IgD-negative memory B cell (primary cell): ENCODE results near the gene SMC1B. TPM values are rescaled to one million over a fixed set of nuclear protein-coding genes. Genes with fewer than 3 reads are reported as not detected.
"Not testable (repeated sequence)": the region's sequence is repeated elsewhere in the genome, so short reads cannot be mapped to it uniquely, and the experiment has no call there.

Experiments used
- H3K27ac Mint-ChIP-seq, 3 donors: one replicate each; pipeline ENCODE4 v1.8.0; 2020 to 2022; ENCODE audit warnings: mild to moderate bottlenecking in 3 of 3, mixed read lengths in 3 of 3, moderate library complexity in 1 of 3
- H3K27me3 Mint-ChIP-seq: one replicate; pipeline ENCODE4 v1.8.0; 2021; ENCODE audit warnings: mixed read lengths
- H3K36me3 Mint-ChIP-seq: one replicate; pipeline ENCODE4 v1.8.0; 2020; ENCODE audit warnings: mild to moderate bottlenecking, mixed read lengths
- H3K4me1 Mint-ChIP-seq, 3 donors: one replicate each; pipeline ENCODE4 v1.8.0; 2020 to 2022; ENCODE audit warnings: mixed read lengths in 3 of 3, mild to moderate bottlenecking in 1 of 3
- H3K4me3 Mint-ChIP-seq, 4 donors: one replicate each; pipeline ENCODE4 v1.8.0; 2020 to 2022; ENCODE audit warnings: mild to moderate bottlenecking in 4 of 4, mixed read lengths in 4 of 4, moderate library complexity in 3 of 4
- H3K9me3 Mint-ChIP-seq, 3 donors: one replicate each; pipeline ENCODE4 v1.8.0; 2020 to 2021; ENCODE audit warnings: mixed read lengths in 3 of 3, mild to moderate bottlenecking in 1 of 3
- polyA plus RNA-seq: library from polyadenylated mRNA; unstranded; fragments of 300-500 nt; fragmentation: Illumina TruSeq; gene quantifications from one replicate; pipeline ENCODE4 v1.2.3, GENCODE V29; 2021

Gene SMC1B
- polyA plus RNA-seq, 1 donor from 2014 or later = not detected

DNA sequence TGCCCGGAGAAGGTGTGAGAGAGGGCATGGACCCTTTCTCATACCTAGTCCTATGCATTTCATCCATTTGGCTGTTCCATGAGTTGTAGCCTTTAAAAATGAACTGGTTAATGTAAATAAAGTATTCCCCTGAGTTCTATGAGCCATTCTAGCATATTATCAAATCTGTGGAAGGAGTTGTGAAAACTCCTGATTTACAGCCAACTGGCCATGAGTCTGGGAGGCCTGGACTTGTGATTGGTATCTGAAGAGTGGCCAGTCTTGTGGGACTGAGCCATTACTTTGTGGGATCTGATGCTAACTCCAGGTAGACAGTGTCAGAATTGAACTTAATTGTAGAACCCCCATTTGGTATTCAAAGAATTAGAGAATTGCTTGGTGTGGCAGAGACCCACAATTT lies 55.3 kb downstream of the SMC1B start:
- H3K4me3 Mint-ChIP-seq = no peak overlapping the region
- H3K27me3 Mint-ChIP-seq = no peaks in the 10 kb centered on the region
- H3K9me3 Mint-ChIP-seq = no peaks in the 10 kb centered on the region
- H3K4me1 Mint-ChIP-seq = no peaks in the 10 kb centered on the region
- peaks cover 4% of the 10 kb centered on the region for H3K36me3 Mint-ChIP-seq
- no peak overlapping the region for H3K27ac Mint-ChIP-seq

GRCh38 chr22:45357490-45357889 lies 55.9 kb downstream of the SMC1B start:
- H3K9me3 Mint-ChIP-seq = no peaks in the 10 kb centered on the region

DNA sequence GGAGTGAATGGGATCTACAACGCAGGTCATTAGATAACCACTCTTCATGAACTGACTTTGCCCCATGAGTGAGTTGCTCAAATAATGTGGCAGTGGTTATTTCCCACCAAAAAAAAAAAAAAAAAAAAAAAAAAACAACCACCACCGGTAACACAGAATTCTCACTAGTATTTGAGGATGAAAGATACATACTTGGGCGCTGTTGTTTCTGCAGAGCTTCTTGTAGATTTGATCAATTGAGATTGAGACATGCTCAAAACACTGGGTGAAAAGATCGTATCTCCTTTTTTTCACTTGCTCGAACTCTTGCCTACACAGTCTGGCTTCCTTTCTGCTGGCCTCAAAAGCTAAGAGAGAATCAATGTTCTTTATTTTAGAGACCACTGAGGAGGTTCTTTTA lies 59.6 kb downstream of the SMC1B start:
- Mint-ChIP-seq H3K4me3 (no peak overlapping the region), H3K27me3 (no peaks in the 10 kb centered on the region), H3K27ac (no peak overlapping the region), H3K36me3 (peaks cover 4% of the 10 kb centered on the region), H3K9me3 (no peaks in the 10 kb centered on the region), H3K4me1 (no peaks in the 10 kb centered on the region)

More at GRCh38 chr22:45357490-45357889, 55.9 kb downstream of the SMC1B start:
- Mint-ChIP-seq H3K27me3 (no peaks in the 10 kb centered on the region), H3K4me3 (no peak overlapping the region), H3K4me1 (no peaks in the 10 kb centered on the region), H3K27ac (no peak overlapping the region), H3K36me3 (peaks cover 4% of the 10 kb centered on the region)

GRCh38 chr22:45352757-45353156 lies 60.6 kb downstream of the SMC1B start:
- H3K27ac Mint-ChIP-seq, H3K4me3 Mint-ChIP-seq, H3K27me3 Mint-ChIP-seq, H3K4me1 Mint-ChIP-seq, H3K36me3 Mint-ChIP-seq, H3K9me3 Mint-ChIP-seq: not testable (repeated sequence)

DNA sequence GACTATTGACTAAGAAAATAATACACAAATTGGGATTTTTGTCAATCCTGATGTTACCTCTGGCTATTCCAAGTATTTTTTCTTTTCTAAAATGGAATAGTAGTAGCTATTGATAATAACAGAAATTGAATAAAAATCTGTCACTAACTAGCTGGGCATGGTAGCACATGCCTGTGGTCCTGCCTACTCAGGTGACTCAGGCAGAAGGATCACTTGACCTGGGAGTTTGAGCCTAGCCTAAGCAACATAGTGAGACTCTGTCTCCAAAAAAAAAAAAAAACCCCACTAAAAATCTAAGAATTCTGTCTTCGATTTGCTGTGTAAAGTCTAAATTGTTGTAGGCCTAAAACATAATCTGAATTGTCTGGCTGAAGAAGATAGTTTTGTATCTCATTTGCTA lies 61.4 kb downstream of the SMC1B start:
- H3K36me3 Mint-ChIP-seq = peaks cover 1% of the 10 kb centered on the region
- H3K9me3 Mint-ChIP-seq = no peaks in the 10 kb centered on the region
- no peak overlapping the region for H3K27ac Mint-ChIP-seq
- no peaks in the 10 kb centered on the region for H3K27me3 Mint-ChIP-seq
- no peaks in the 10 kb centered on the region for H3K4me1 Mint-ChIP-seq
- no peak overlapping the region for H3K4me3 Mint-ChIP-seq

DNA sequence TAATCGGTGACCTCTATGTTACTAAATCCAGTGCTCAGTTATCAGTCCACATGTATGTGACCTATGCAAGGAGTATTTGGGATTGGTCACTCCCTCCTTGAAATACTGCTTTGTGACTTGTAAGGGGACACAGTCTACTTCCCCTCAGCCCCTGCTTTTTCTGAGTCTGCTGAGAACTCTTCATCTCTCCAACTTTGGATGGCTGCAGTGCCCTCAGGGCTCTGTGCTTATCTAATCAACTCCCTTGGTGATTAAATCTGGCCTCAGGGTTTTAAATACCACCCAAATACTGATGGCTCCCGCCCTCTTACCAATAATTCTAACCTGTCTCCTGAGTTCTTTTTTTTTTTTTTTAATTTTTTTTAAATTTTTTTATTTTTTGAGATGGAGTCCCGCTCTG lies 63.5 kb downstream of the SMC1B start:
- no peaks in the 10 kb centered on the region for H3K27me3 Mint-ChIP-seq
- H3K27ac Mint-ChIP-seq = no peak overlapping the region
- peaks cover 5% of the 10 kb centered on the region for H3K36me3 Mint-ChIP-seq
- no peaks in the 10 kb centered on the region for H3K4me1 Mint-ChIP-seq
- no peaks in the 10 kb centered on the region for H3K9me3 Mint-ChIP-seq
- H3K4me3 Mint-ChIP-seq = no peak overlapping the region

DNA sequence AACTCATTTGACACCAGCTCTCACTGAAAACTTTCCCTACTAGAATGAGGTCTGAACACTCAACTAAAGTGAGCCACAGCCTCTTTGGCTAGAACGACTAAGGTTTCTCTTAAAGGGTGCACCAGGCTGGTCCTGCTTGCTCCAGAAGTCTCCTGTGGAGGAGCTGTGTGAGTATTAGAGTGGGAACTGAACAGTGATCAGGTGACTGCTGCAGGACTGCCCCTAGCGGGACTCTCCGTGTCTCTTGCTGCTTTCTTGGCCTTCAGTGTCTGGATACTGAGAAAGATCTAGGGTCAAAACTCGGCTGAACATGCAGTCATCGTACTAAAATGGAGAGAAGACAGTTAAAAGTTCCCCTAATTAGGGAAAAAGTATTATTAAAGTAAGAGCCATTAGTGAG lies 69.1 kb downstream of the SMC1B start:
- H3K4me1 Mint-ChIP-seq = no peaks in the 10 kb centered on the region
- H3K27ac Mint-ChIP-seq = no peak overlapping the region
- H3K4me3 Mint-ChIP-seq = no peak overlapping the region
- H3K27me3 Mint-ChIP-seq = no peaks in the 10 kb centered on the region
- peaks cover 15% of the 10 kb centered on the region for H3K36me3 Mint-ChIP-seq
- no peaks in the 10 kb centered on the region for H3K9me3 Mint-ChIP-seq

GRCh38 chr22:45343143-45343542 lies 70.3 kb downstream of the SMC1B start:
- H3K9me3 Mint-ChIP-seq = no peaks in the 10 kb centered on the region
- no peaks in the 10 kb centered on the region for H3K4me1 Mint-ChIP-seq
- no peaks in the 10 kb centered on the region for H3K27me3 Mint-ChIP-seq
- no peak overlapping the region for H3K4me3 Mint-ChIP-seq
- H3K27ac Mint-ChIP-seq = peak overlapping the region in 1 of 3 donors; percentile 61
- H3K36me3 Mint-ChIP-seq = peaks cover 17% of the 10 kb centered on the region

GRCh38 chr22:45341498-45341897 lies 71.9 kb downstream of the SMC1B start:
- Mint-ChIP-seq H3K9me3 (no peaks in the 10 kb centered on the region), H3K27ac (peak overlapping the region in 1 of 3 donors; percentile 10), H3K4me1 (no peaks in the 10 kb centered on the region), H3K4me3 (no peak overlapping the region), H3K27me3 (no peaks in the 10 kb centered on the region), H3K36me3 (peaks cover 13% of the 10 kb centered on the region)

- Mint-ChIP-seq H3K36me3 (peaks cover 16% of the 10 kb centered on the region), H3K27ac (peak overlapping the region in 1 of 3 donors; percentile 31), H3K4me1 (no peaks in the 10 kb centered on the region), H3K27me3 (no peaks in the 10 kb centered on the region), H3K4me3 (no peak overlapping the region), H3K9me3 (no peaks in the 10 kb centered on the region)
Measured at GRCh38 chr22:45340323-45340722, 73.1 kb downstream of the SMC1B start.

DNA sequence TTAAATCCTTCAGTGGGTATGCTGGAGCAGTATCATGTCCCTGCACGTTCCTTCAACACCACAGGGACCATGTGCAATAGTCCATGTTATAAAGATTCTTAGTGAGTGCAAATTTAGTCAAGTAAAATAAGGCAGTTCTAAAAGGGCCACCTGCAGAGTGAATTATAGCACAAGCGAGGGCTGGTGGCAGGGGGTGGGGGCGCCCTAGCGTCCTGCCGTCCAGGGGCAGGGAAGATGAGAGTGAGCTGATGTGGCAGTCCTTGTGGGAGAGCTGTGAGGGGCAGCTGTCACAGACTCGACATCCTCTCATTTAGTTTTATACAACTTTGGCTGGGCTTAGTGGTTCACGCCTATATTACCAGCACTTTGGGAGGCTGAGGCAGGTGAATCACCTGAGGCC lies 74.6 kb downstream of the SMC1B start:
- H3K27ac Mint-ChIP-seq = peak overlapping the region in 1 of 3 donors; percentile 43

GRCh38 chr22:45337536-45337935 lies 75.9 kb downstream of the SMC1B start:
- Mint-ChIP-seq H3K36me3 (peaks cover 8% of the 10 kb centered on the region), H3K4me3 (no peak overlapping the region), H3K27ac (no peak overlapping the region), H3K27me3 (no peaks in the 10 kb centered on the region), H3K4me1 (no peaks in the 10 kb centered on the region), H3K9me3 (no peaks in the 10 kb centered on the region)

More for the DNA sequence above, 74.6 kb downstream of the SMC1B start:
- Mint-ChIP-seq H3K27me3 (no peaks in the 10 kb centered on the region), H3K36me3 (peaks cover 9% of the 10 kb centered on the region), H3K4me3 (no peak overlapping the region), H3K4me1 (no peaks in the 10 kb centered on the region), H3K9me3 (no peaks in the 10 kb centered on the region)

DNA sequence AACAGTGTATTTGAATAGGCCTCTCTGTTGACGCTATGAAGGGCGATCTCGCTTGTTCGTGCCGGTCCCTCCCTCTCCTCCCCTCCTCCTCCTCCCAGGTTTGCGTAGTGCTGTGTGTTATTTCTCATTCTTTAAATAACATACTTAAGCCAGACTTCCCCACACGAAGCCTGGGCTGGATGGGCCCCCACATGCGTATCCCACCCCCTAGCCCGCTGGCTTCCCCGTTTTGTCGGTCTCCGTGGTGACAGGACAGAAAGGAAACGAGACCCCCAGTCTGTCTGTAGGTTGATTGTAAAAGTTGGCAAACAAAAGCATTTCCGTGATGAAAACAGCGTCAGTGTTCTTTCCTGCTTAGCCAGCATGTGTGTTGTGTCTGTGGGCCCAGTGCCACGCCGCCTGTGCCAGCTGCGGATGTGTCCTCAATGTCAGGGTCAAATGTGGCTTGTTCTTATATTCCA lies 76.4 kb downstream of the SMC1B start:
- Mint-ChIP-seq H3K36me3 (peaks cover 8% of the 10 kb centered on the region), H3K27me3 (no peaks in the 10 kb centered on the region), H3K27ac (no peak overlapping the region), H3K4me3 (peak overlapping the region in 1 of 4 donors; percentile 4), H3K4me1 (no peaks in the 10 kb centered on the region), H3K9me3 (no peaks in the 10 kb centered on the region)

DNA sequence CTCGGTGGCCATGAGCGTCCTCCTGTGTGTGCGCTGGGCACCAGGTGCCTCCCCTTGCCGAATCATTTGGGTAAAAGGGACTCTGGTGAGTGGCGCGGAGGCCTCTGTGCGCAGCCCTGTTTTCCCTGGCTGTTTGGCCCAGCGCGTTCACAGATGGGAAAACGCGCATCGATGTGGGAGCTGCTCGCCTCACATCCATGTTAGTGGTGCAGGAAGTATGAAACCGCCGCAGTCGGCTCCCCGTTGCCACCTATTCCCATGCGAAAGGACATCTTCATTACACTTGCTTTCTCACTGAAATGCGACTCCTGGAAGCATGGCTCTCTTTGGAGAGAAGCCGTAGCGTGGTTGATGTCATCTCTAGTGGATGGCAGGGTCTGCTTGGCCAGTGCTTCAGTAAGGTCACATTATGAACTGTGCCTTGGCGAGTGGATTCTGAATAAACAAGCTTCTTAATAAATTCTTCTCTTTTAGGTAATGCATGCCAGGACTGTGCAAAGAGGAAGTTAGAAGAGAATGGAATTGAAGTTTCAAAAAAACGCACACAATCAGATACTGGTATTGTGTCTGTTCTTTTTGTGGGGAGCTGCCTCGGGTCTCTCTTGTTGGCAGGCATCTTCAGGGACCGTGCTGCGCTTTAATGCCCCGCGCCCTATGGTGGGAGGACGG lies 77.4 kb downstream of the SMC1B start:
- Mint-ChIP-seq H3K27me3 (no peaks in the 10 kb centered on the region), H3K9me3 (no peaks in the 10 kb centered on the region), H3K36me3 (peaks cover 8% of the 10 kb centered on the region), H3K4me3 (no peak overlapping the region), H3K27ac (no peak overlapping the region), H3K4me1 (no peaks in the 10 kb centered on the region)

DNA sequence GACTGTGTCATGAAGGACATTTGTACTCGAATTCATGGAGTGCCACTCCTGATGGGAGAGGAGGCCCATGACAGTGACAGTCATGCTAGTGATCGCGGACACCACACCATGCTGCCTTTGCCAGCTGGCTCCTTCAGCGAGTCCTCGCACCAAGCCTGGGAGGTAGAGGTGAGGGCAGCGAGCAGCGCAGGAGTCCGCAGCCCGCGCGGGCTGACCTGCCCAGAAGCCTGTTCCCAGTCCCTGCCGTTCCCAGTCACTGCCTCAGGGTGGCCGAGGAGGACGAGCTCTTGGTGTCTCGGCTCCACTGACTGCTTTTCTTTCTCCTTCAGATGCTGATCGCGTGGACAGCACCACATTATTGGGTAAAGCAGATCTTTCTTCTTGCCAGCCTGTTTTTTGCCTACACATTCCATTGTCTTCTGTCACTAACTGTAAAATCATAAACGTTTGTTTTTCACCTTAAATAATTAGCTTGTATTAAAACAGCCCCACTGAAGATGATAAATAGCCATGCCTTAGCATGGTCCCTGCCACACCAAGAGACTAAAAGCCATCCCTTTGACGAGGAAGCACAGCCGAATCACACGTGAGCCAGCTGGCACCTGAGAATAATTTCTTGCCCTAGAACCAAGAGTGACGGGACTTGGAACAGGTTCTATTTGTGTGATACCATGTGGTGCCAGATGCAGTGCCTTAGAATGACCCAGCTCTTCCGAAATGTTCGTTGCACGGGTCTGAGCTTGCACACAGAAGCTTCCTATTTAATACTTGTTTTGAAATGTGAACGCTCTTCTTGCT lies 78.2 kb downstream of the SMC1B start:
- no peaks in the 10 kb centered on the region for H3K4me1 Mint-ChIP-seq
- no peaks in the 10 kb centered on the region for H3K9me3 Mint-ChIP-seq
- no peaks in the 10 kb centered on the region for H3K27me3 Mint-ChIP-seq
- peaks cover 8% of the 10 kb centered on the region for H3K36me3 Mint-ChIP-seq
- H3K27ac Mint-ChIP-seq = no peak overlapping the region
- no peak overlapping the region for H3K4me3 Mint-ChIP-seq

GRCh38 chr22:45334528-45334927 lies 78.9 kb downstream of the SMC1B start:
- H3K36me3 Mint-ChIP-seq = peaks cover 5% of the 10 kb centered on the region
- no peak overlapping the region for H3K4me3 Mint-ChIP-seq
- no peaks in the 10 kb centered on the region for H3K27me3 Mint-ChIP-seq
- peak overlapping the region in 1 of 3 donors; percentile 39 for H3K27ac Mint-ChIP-seq
- H3K4me1 Mint-ChIP-seq = no peaks in the 10 kb centered on the region
- H3K9me3 Mint-ChIP-seq = no peaks in the 10 kb centered on the region
